ENCODE data around the gene DMTF1.
A peak's percentile ranks its signal among the peaks of the same experiment; 100 is the strongest.

Gene DMTF1

GRCh38 chr7:87144173-87144657 lies 8.0 kb upstream of the DMTF1 start:
- Histone ChIP-seq H3K27ac (no peak overlapping the region), H3K9me3 (ENCODE audit: control insufficient read depth, low read length) (no peaks in the 10 kb centered on the region), H3K79me2 (no peaks in the 10 kb centered on the region), H3K4me1 (peaks cover 5% of the 10 kb centered on the region), H3K36me3 (ENCODE audit: control insufficient read depth, insufficient read depth, low read length) (no peaks in the 10 kb centered on the region), H2AFZ (no peak overlapping the region), H3K4me2 (ENCODE audit: low read length) (no peak overlapping the region), H3K4me3 (ENCODE audit: low read depth, low read length) (no peak overlapping the region), H3K9ac (no peak overlapping the region), H3K27me3 (ENCODE audit: control insufficient read depth, insufficient read depth, low read length) (no peaks in the 10 kb centered on the region)
- no peak for TF ChIP-seq CTCF (IDR thresholded peaks at IDR 0.05)

- TF ChIP-seq CTCF (IDR thresholded peaks at IDR 0.05) = no peak
- Histone ChIP-seq H3K9ac (no peak overlapping the region), H3K4me2 (ENCODE audit: low read length) (no peak overlapping the region), H3K4me3 (ENCODE audit: low read depth, low read length) (no peak overlapping the region), H2AFZ (no peak overlapping the region), H3K9me3 (ENCODE audit: control insufficient read depth, low read length) (no peaks in the 10 kb centered on the region), H3K79me2 (no peaks in the 10 kb centered on the region), H3K36me3 (ENCODE audit: control insufficient read depth, insufficient read depth, low read length) (no peaks in the 10 kb centered on the region), H3K27me3 (ENCODE audit: control insufficient read depth, insufficient read depth, low read length) (no peaks in the 10 kb centered on the region), H3K27ac (no peak overlapping the region), H3K4me1 (peaks cover 5% of the 10 kb centered on the region)
Measured at GRCh38 chr7:87146740-87147386, 5.4 kb upstream of the DMTF1 start.

- Histone ChIP-seq H3K4me2 (ENCODE audit: low read length) (no peak overlapping the region), H3K36me3 (ENCODE audit: control insufficient read depth, insufficient read depth, low read length) (no peaks in the 10 kb centered on the region), H3K9ac (no peak overlapping the region), H3K4me1 (peaks cover 5% of the 10 kb centered on the region), H3K27ac (no peak overlapping the region), H3K27me3 (ENCODE audit: control insufficient read depth, insufficient read depth, low read length) (no peaks in the 10 kb centered on the region), H2AFZ (no peak overlapping the region), H3K9me3 (ENCODE audit: control insufficient read depth, low read length) (no peaks in the 10 kb centered on the region), H3K4me3 (ENCODE audit: low read depth, low read length) (no peak overlapping the region), H3K79me2 (no peaks in the 10 kb centered on the region)
- no peak for TF ChIP-seq CTCF (IDR thresholded peaks at IDR 0.05)
Measured at GRCh38 chr7:87147500-87147899, 4.8 kb upstream of the DMTF1 start.

- no peak overlapping the region for H3K27ac ChIP-seq
Measured at GRCh38 chr7:87148332-87148955, 3.8 kb upstream of the DMTF1 start.

More at GRCh38 chr7:87148332-87148955, 3.8 kb upstream of the DMTF1 start:
- Histone ChIP-seq H2AFZ (peak overlapping the region; percentile 43), H3K4me2 (ENCODE audit: low read length) (peak overlapping the region; percentile 22), H3K36me3 (ENCODE audit: control insufficient read depth, insufficient read depth, low read length) (no peaks in the 10 kb centered on the region), H3K9me3 (ENCODE audit: control insufficient read depth, low read length) (no peaks in the 10 kb centered on the region), H3K79me2 (peaks cover 2% of the 10 kb centered on the region), H3K9ac (no peak overlapping the region), H3K27me3 (ENCODE audit: control insufficient read depth, insufficient read depth, low read length) (no peaks in the 10 kb centered on the region), H3K4me1 (peaks cover 5% of the 10 kb centered on the region), H3K4me3 (ENCODE audit: low read depth, low read length) (no peak overlapping the region)
- TF ChIP-seq CTCF (IDR thresholded peaks at IDR 0.05) = peak; percentile 66
